AG04450 (cell line): ENCODE data around the gene GNG2. TPM values are rescaled to one million over a fixed set of nuclear protein-coding genes. Genes with fewer than 3 reads are reported as not detected.
A peak's percentile ranks its signal among the peaks of the same experiment; 100 is the strongest.

Experiments
- CTCF ChIA-PET: fragments of 300-600, 350-600 bp; formaldehyde crosslinking; extraction: SDS; loops from one replicate; lab custom pipeline; 2022; ENCODE audit warnings: antibody characterized with exemption, inconsistent platforms; lab: Charles Lee
- POLR2A ChIA-PET: fragments of 350-600 bp; formaldehyde crosslinking; extraction: SDS; loops from one replicate; lab custom pipeline; 2021; ENCODE audit warnings: antibody characterized with exemption, inconsistent platforms; lab: Yijun Ruan, JAX
- DNase-seq: peaks from one replicate; pipeline ENCODE4 v3.0.0-alpha.2; 2011; ENCODE audit warnings: low read depth, low spot score
- H3K27ac ChIP-seq: one replicate; pipeline ENCODE4 v1.5.1; 2012; ENCODE audit warnings: low read depth, low read length, control low read depth
- H3K27me3 ChIP-seq: one replicate; pipeline ENCODE4 v1.6.0; 2012; ENCODE audit warnings: low read length; ENCODE audit not compliant: control insufficient read depth, insufficient read depth
- H3K4me3 ChIP-seq: 2 replicates; pipeline ENCODE4 v1.5.1; 2011; ENCODE audit warnings: mild to moderate bottlenecking, low read depth, low read length, control low read depth
- H3K9me3 ChIP-seq: 2 replicates; pipeline ENCODE4 v1.5.1; 2012; ENCODE audit warnings: low read length; ENCODE audit not compliant: control insufficient read depth, insufficient read depth
- CTCF ChIP-seq: IDR thresholded peaks from 2 replicates; pipeline ENCODE4 v1.5.1; 2011; ENCODE audit warnings: low read depth, low read length, control low read depth, inconsistent platforms
- polyA plus RNA-seq: library from polyadenylated mRNA; depleted of rRNA; stranded (reverse); fragments of >200 nt; gene quantifications from 2 replicates; pipeline ENCODE4 v1.2.3, GENCODE V29; 2011

The GNG2 gene
- polyA plus RNA-seq, 1 experiment = 83.9 TPM

GRCh38 chr14:51872396-51872795, 12.0 kb downstream of the GNG2 start:
- no peaks in the 10 kb centered on the region for H3K9me3 ChIP-seq
- no peak for TF ChIP-seq CTCF
- ChIA-PET POLR2A (no interaction called here), CTCF (no interaction called here)
- H3K27ac ChIP-seq = no peak overlapping the region
- no peak overlapping the region for H3K4me3 ChIP-seq
- no peak for DNase-seq
- H3K27me3 ChIP-seq = no peaks in the 10 kb centered on the region

- no peak overlapping the region for H3K4me3 ChIP-seq
- POLR2A ChIA-PET = no interaction called here
Measured at GRCh38 chr14:51873221-51873893, 12.9 kb downstream of the GNG2 start.

GRCh38 chr14:51877810-51878209, 17.4 kb downstream of the GNG2 start:
- no peak for DNase-seq
- H3K4me3 ChIP-seq = no peak overlapping the region
- H3K27me3 ChIP-seq = no peaks in the 10 kb centered on the region
- H3K27ac ChIP-seq = no peak overlapping the region
- ChIA-PET CTCF (no interaction called here), POLR2A (no interaction called here)
- TF ChIP-seq CTCF = no peak
- H3K9me3 ChIP-seq = no peaks in the 10 kb centered on the region

More at GRCh38 chr14:51873221-51873893, 12.9 kb downstream of the GNG2 start:
- no peak for TF ChIP-seq CTCF
- peak overlapping the region; percentile 58 for H3K27ac ChIP-seq
- no peaks in the 10 kb centered on the region for H3K9me3 ChIP-seq
- CTCF ChIA-PET = interaction anchor here (0.7 kb wide), 1 partner anchor 216 kb away, joined by 7 read pairs; no protein-coding TSS in a partner anchor
- no peaks in the 10 kb centered on the region for H3K27me3 ChIP-seq
- DNase-seq = peak; percentile 87

GRCh38 chr14:51879170-51879569, 18.8 kb downstream of the GNG2 start:
- CTCF ChIA-PET = interaction anchor here (1.5 kb wide), 1 partner anchor 100 kb away, joined by 3 read pairs; no protein-coding TSS in a partner anchor

More at GRCh38 chr14:51879170-51879569, 18.8 kb downstream of the GNG2 start:
- no peak overlapping the region for H3K4me3 ChIP-seq
- no peak for DNase-seq
- H3K27ac ChIP-seq = no peak overlapping the region
- H3K27me3 ChIP-seq = no peaks in the 10 kb centered on the region
- TF ChIP-seq CTCF = no peak
- POLR2A ChIA-PET = no interaction called here
- H3K9me3 ChIP-seq = no peaks in the 10 kb centered on the region
